HFF-Myc (cell line): ENCODE measurements around the gene ZNF586.

Experiments used
- DNase-seq: peaks from one replicate; pipeline ENCODE4 v3.0.0-alpha.2; 2011; ENCODE audit warnings: low read depth; ENCODE audit errors: extremely low read depth
- H3K4me3 ChIP-seq: replicated peaks from 2 replicates; pipeline ENCODE4 v1.5.1; 2011; ENCODE audit warnings: low read depth, mild to moderate bottlenecking, control low read depth, low read length
- TF ChIP-seq, protein P1 (sequence below): IDR thresholded peaks from 2 replicates; pipeline ENCODE4 v1.5.1; 2012; ENCODE audit warnings: mild to moderate bottlenecking, low read depth, low read length, control low read depth; ENCODE audit errors: missing control alignments

The ZNF586 gene

DNA sequence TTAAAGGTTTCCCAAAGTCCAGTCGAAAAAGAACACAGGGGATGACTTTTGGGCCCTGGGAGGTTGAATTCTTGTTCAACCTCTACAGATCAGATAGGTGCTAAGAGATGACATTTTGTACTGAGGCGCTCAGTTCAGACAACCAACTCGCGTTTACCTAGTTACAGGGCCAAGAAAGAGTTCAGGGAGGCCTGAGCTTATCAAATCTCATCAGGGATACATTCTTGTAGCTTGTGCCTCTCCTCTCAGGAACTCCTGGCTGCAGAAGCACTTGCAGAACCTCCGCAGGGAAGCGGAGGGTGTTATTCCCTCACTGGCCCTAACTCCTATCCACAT is 22.0 kb upstream of the ZNF586 start:
- peak overlapping the region; percentile 60 for H3K4me3 ChIP-seq
- DNase-seq, result no peak
- TF ChIP-seq, protein P1, sequence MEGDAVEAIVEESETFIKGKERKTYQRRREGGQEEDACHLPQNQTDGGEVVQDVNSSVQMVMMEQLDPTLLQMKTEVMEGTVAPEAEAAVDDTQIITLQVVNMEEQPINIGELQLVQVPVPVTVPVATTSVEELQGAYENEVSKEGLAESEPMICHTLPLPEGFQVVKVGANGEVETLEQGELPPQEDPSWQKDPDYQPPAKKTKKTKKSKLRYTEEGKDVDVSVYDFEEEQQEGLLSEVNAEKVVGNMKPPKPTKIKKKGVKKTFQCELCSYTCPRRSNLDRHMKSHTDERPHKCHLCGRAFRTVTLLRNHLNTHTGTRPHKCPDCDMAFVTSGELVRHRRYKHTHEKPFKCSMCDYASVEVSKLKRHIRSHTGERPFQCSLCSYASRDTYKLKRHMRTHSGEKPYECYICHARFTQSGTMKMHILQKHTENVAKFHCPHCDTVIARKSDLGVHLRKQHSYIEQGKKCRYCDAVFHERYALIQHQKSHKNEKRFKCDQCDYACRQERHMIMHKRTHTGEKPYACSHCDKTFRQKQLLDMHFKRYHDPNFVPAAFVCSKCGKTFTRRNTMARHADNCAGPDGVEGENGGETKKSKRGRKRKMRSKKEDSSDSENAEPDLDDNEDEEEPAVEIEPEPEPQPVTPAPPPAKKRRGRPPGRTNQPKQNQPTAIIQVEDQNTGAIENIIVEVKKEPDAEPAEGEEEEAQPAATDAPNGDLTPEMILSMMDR, result no peak

DNA sequence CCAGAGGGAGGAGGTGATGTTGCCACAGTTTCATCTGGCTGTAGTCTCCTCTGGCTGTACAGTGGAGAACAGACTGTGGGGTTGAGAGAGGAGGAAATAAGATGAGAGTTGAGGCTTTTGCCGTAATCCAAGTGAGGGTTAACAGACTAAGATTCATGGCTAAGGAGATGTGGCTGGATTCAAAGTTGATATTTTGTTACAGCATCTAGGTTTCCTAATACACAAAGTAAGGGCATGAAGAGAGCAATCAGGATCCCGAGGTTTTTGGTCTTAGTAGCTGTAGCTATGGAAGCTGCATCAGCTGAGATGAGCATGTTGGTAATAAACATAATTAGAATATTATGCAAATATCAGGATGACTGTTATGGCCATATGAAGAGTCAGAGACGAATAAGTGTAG is 21.4 kb upstream of the ZNF586 start:
- H3K4me3 ChIP-seq, result peak overlapping the region; percentile 60; the same call in 1 of the 2 replicates
- TF ChIP-seq, protein P1, result no peak
- no peak for DNase-seq

DNA sequence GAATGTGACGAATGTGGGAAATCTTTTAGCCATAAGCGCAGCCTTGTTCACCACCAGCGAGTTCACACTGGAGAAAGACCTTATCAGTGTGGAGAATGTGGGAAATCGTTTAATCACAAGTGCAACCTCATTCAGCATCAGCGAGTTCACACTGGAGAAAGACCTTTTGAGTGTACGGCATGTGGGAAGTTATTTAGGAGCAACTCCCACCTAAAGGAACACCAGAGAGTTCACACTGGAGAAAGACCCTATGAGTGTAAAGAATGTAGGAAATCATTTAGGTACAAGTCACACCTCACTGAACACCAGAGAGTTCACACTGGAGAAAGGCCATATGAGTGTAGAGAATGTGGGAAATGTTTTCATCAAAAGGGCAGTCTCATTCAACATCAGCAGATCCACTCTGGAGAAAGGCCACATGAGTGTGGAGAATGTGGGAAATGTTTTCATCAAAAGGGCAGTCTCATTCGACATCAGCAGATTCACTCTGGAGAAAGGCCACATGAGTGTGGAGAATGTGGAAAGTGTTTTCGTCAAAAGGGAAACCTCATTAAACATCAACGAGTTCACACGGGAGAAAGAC is 15.3 kb upstream of the ZNF586 start:
- H3K4me3 ChIP-seq, result no peak overlapping the region
- no peak for DNase-seq
- TF ChIP-seq, protein P1, result no peak

GRCh38 chr19:57755031-57755430 is 14.4 kb upstream of the ZNF586 start:
- DNase-seq, result no peak
- no peak overlapping the region for H3K4me3 ChIP-seq
- TF ChIP-seq, protein P1, result no peak

DNA sequence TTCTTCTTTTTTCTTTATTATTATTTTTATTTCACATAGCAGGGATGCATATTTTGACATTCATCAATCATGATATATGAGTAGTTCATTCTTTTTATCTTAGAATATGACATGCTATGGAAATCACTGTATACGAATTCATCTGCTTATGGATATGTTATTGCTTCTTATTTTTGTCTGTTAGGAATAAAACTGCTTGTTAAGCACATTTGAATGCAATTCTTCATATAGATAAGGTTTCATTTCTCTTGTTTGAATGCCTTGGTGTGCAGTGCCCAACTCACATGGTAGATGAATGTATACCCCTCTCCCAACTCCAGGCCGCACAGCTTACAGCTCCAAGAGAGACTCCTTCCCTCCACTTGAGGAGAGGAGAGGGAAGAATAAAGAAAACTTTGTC is 11.5 kb upstream of the ZNF586 start:
- H3K4me3 ChIP-seq, result no peak overlapping the region
- DNase-seq, result no peak
- TF ChIP-seq, protein P1, result no peak

DNA sequence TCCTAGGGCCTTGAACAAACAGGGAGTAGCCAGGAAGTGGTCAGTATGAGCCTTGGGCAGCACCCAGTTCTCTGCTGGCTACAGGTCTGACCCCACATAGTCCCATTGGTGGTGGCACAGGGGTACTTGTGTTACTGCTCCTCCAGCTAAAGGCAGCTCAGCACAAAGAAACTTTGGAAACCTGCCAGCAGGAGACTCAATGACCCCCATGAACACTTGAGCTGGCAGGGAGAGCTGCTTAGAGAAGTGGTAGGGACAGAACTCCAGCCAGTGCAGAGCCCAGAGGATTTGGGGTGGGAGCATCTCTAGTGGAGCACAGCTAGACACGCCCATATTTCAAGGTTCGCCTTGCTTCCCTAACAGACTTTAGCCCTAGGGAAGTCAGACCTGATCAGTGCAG is 10.4 kb upstream of the ZNF586 start:
- no peak overlapping the region for H3K4me3 ChIP-seq
- TF ChIP-seq, protein P1, result no peak
- DNase-seq, result no peak

- TF ChIP-seq, protein P1, result no peak
- no peak for DNase-seq
- no peak overlapping the region for H3K4me3 ChIP-seq
Observed at GRCh38 chr19:57771417-57771816, 1.9 kb downstream of the ZNF586 start.
